Astrocyte (in vitro differentiated cells and primary cell): ENCODE results near the gene EGFLAM. TPM values are rescaled to one million over a fixed set of nuclear protein-coding genes. Genes with fewer than 3 reads are reported as not detected.

ENCODE experiments used
- DNase-seq: peaks from one replicate; pipeline ENCODE4 v3.0.0-alpha.2; 2010; ENCODE audit warnings: low read depth
- FAIRE-seq: peaks from 2 replicates; lab custom pipeline; 2011; peaks lifted over from hg19 to GRCh38; lab: Jason Lieb, UNC
- H2AFZ ChIP-seq: 2 replicates; pipeline ENCODE4 v1.6.0; 2012; ENCODE audit warnings: low read depth, low read length, inconsistent platforms
- H3K27ac ChIP-seq: 2 replicates; pipeline ENCODE4 v1.5.1; 2011; ENCODE audit warnings: low read depth, low read length, inconsistent platforms
- H3K27me3 ChIP-seq: 2 replicates; pipeline ENCODE4 v1.6.0; 2011; ENCODE audit warnings: low read length, inconsistent platforms; ENCODE audit not compliant: insufficient read depth
- H3K36me3 ChIP-seq: 2 replicates; pipeline ENCODE4 v1.5.1; 2011; ENCODE audit warnings: low read length, inconsistent platforms; ENCODE audit not compliant: insufficient read depth
- H3K4me1 ChIP-seq: 2 replicates; pipeline ENCODE4 v1.5.1; 2011; ENCODE audit warnings: low read length, inconsistent platforms; ENCODE audit not compliant: insufficient read depth
- H3K4me2 ChIP-seq: 2 replicates; pipeline ENCODE4 v1.6.0; 2012; ENCODE audit warnings: low read length, inconsistent platforms
- H3K4me3 ChIP-seq: 2 replicates; pipeline ENCODE4 v1.5.1; 2011; ENCODE audit warnings: low read depth, mild to moderate bottlenecking, low read length, inconsistent platforms; ENCODE audit not compliant: insufficient read depth
- H3K79me2 ChIP-seq: 2 replicates; pipeline ENCODE4 v1.6.0; 2012; ENCODE audit warnings: mild to moderate bottlenecking, low read length, inconsistent platforms; ENCODE audit not compliant: insufficient read depth
- H3K9ac ChIP-seq: 2 replicates; pipeline ENCODE4 v1.6.0; 2012; ENCODE audit warnings: mild to moderate bottlenecking, low read length, inconsistent platforms
- H3K9me3 ChIP-seq: 2 replicates; pipeline ENCODE4 v1.5.1; 2012; ENCODE audit warnings: low read depth, mild to moderate bottlenecking, low read length, inconsistent platforms; ENCODE audit not compliant: insufficient read depth
- H4K20me1 ChIP-seq: 2 replicates; pipeline ENCODE4 v1.6.0; 2012; ENCODE audit warnings: low read length, inconsistent platforms; ENCODE audit not compliant: insufficient read depth
- H3K27ac Mint-ChIP-seq: one replicate; pipeline ENCODE4 v1.8.0; 2021; ENCODE audit warnings: mild to moderate bottlenecking, mixed read lengths; ENCODE audit not compliant: unreplicated experiment
- H3K27me3 Mint-ChIP-seq: one replicate; pipeline ENCODE4 v1.8.0; 2021; ENCODE audit warnings: low read depth, mixed read lengths; ENCODE audit not compliant: unreplicated experiment
- H3K36me3 Mint-ChIP-seq: one replicate; pipeline ENCODE4 v1.8.0; 2021; ENCODE audit warnings: low read depth, mixed read lengths; ENCODE audit not compliant: unreplicated experiment
- H3K4me1 Mint-ChIP-seq: one replicate; pipeline ENCODE4 v1.8.0; 2021; ENCODE audit warnings: low read depth, mixed read lengths; ENCODE audit not compliant: unreplicated experiment
- H3K4me3 Mint-ChIP-seq: one replicate; pipeline ENCODE4 v1.8.0; 2021; ENCODE audit warnings: mild to moderate bottlenecking, moderate library complexity, mixed read lengths; ENCODE audit not compliant: unreplicated experiment
- H3K9me3 Mint-ChIP-seq: one replicate; pipeline ENCODE4 v1.8.0; 2021; ENCODE audit warnings: mild to moderate bottlenecking, mixed read lengths; ENCODE audit not compliant: unreplicated experiment
- EZH2 ChIP-seq: IDR thresholded peaks from 2 replicates; pipeline ENCODE4 v1.6.1; 2012; ENCODE audit warnings: mild to moderate bottlenecking, low read length, inconsistent platforms; ENCODE audit not compliant: insufficient read depth
- total RNA-seq: library from RNA; stranded (reverse); gene quantifications from 2 replicates; pipeline ENCODE4 v1.2.1, GENCODE V29; 2021
- TF ChIP-seq, protein P1 (sequence below): IDR thresholded peaks from 2 replicates; pipeline ENCODE4 v1.5.1; 2011; ENCODE audit warnings: low read depth, mild to moderate bottlenecking, inconsistent platforms, low read length, moderate library complexity; ENCODE audit not compliant: insufficient read depth

Gene EGFLAM
- total RNA-seq, 1 donor from 2014 or later: 1.0 TPM

DNA sequence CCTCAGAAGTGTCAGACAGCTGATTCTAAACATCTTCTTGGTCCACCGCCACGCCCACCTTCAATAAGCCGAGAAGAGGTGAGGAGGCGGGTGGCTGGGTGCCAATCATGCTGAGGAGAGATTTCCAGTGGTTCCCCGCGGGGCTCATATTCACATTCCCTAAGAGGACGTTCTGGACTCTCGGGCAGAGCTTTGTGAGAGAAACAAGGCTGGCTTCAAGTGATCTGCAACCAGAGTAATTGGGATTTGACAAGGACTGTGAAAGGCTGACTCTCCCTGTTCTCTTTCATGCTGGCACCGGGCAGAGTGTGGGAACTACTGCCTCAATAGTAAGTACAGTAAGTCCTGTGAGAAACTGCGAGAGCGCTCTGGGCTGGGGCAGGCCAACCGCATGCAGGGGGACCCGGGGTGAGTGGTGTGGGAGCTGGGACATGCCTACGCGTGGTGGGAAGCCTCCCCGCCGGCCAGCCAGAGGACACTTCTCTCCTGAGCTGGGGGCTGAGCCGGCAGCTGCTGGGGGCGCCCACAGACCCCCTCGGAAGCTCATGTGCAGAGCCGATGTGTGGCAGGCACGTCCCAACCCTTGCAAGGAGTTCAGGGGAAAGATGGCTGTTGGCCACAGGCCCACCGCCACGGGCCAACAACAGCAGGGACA is 187.1 kb downstream of the EGFLAM start:
- Histone ChIP-seq H3K27ac (peak overlapping the region; percentile 16), H3K9me3 (no peaks in the 10 kb centered on the region), H3K4me1 (no peaks in the 10 kb centered on the region), H3K27me3 (peaks cover 2% of the 10 kb centered on the region), H3K4me3 (peak overlapping the region; percentile 43), H3K4me2 (peak overlapping the region; percentile 71), H3K9ac (peak overlapping the region; percentile 60), H4K20me1 (no peaks in the 10 kb centered on the region), H3K79me2 (no peaks in the 10 kb centered on the region), H2AFZ (peak overlapping the region; percentile 71), H3K36me3 (no peaks in the 10 kb centered on the region)
- Mint-ChIP-seq H3K27ac (no peak overlapping the region), H3K36me3 (no peaks in the 10 kb centered on the region), H3K4me3 (no peak overlapping the region), H3K27me3 (peaks cover 18% of the 10 kb centered on the region), H3K4me1 (peaks cover 15% of the 10 kb centered on the region), H3K9me3 (peaks cover 2% of the 10 kb centered on the region)
- DNase-seq (no peak), FAIRE-seq (no peak)
- no peak for TF ChIP-seq EZH2
- TF ChIP-seq, protein P1, sequence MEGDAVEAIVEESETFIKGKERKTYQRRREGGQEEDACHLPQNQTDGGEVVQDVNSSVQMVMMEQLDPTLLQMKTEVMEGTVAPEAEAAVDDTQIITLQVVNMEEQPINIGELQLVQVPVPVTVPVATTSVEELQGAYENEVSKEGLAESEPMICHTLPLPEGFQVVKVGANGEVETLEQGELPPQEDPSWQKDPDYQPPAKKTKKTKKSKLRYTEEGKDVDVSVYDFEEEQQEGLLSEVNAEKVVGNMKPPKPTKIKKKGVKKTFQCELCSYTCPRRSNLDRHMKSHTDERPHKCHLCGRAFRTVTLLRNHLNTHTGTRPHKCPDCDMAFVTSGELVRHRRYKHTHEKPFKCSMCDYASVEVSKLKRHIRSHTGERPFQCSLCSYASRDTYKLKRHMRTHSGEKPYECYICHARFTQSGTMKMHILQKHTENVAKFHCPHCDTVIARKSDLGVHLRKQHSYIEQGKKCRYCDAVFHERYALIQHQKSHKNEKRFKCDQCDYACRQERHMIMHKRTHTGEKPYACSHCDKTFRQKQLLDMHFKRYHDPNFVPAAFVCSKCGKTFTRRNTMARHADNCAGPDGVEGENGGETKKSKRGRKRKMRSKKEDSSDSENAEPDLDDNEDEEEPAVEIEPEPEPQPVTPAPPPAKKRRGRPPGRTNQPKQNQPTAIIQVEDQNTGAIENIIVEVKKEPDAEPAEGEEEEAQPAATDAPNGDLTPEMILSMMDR: no peak

DNA sequence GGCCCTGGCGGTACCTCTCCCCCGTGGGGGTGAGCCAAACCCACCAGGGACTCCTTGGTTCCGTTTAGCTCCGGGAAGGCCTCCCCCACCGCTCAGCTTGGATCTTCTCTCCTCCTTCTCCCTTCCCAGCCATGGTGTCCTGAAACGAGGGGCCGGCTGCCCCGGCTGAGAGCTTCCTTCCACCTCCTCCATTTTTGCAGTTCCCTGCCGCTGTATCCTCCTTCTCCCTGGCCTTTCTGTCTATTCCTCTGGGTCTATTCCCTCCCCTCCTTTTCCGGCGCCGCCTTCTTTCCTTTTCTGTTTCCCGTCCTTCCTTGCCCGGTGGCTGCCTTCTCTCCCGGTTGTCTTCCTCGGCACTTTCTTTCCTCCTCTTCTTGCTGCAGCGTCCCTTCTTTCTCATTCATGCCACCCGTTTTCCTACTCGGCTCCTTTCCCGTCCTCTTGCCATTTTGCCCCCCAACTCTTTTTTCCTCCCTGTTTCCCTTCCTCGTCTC is 187.7 kb downstream of the EGFLAM start:
- H3K4me3 ChIP-seq: peak overlapping the region; percentile 43
- no peaks in the 10 kb centered on the region for H3K79me2 ChIP-seq
- H3K27ac ChIP-seq: peak overlapping the region; percentile 16
- Mint-ChIP-seq H3K27ac (no peak overlapping the region), H3K27me3 (peaks cover 20% of the 10 kb centered on the region), H3K4me1 (peaks cover 15% of the 10 kb centered on the region), H3K4me3 (no peak overlapping the region), H3K9me3 (peaks cover 2% of the 10 kb centered on the region), H3K36me3 (no peaks in the 10 kb centered on the region)
- peak overlapping the region; percentile 43 for H2AFZ ChIP-seq
- H4K20me1 ChIP-seq: no peaks in the 10 kb centered on the region
- FAIRE-seq (no peak), DNase-seq (no peak)
- H3K4me2 ChIP-seq: peak overlapping the region; percentile 71
- H3K27me3 ChIP-seq: no peaks in the 10 kb centered on the region
- H3K9me3 ChIP-seq: no peaks in the 10 kb centered on the region
- H3K36me3 ChIP-seq: no peaks in the 10 kb centered on the region
- peak overlapping the region; percentile 60 for H3K9ac ChIP-seq
- H3K4me1 ChIP-seq: no peaks in the 10 kb centered on the region
- TF ChIP-seq EZH2: no peak
- TF ChIP-seq, protein P1: no peak

DNA sequence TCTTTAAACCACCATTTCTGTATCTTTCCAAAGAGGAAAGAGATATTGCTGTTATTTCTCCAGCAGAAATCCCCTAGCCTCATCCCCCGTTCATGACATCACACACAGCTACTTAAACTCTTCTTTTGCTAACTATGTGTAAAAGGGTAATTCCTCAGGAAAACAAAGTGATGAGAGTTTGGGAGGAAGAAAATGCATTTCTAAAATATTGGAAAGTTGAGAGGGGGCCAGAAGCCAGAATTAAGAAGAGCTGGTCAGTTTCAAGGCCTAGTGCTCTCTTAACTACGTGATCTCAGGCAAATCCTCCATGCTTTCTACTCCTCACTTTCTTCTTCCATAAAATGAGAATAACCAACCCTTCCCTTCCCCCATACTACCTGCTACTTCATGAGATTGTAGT is 188.7 kb downstream of the EGFLAM start:
- H3K4me1 ChIP-seq: no peaks in the 10 kb centered on the region
- no peaks in the 10 kb centered on the region for H3K36me3 ChIP-seq
- H3K36me3 Mint-ChIP-seq: no peaks in the 10 kb centered on the region
- H3K4me2 ChIP-seq: no peak overlapping the region
- H3K4me3 ChIP-seq: no peak overlapping the region
- H3K27me3 Mint-ChIP-seq: peaks cover 19% of the 10 kb centered on the region
- no peak overlapping the region for H3K27ac Mint-ChIP-seq
- H3K4me1 Mint-ChIP-seq: peaks cover 12% of the 10 kb centered on the region
- DNase-seq: no peak
- no peak overlapping the region for H2AFZ ChIP-seq
- no peak overlapping the region for H3K27ac ChIP-seq
- no peak for FAIRE-seq
- no peak overlapping the region for H3K4me3 Mint-ChIP-seq
- no peaks in the 10 kb centered on the region for H3K27me3 ChIP-seq
- H3K79me2 ChIP-seq: no peaks in the 10 kb centered on the region
- no peaks in the 10 kb centered on the region for H3K9me3 ChIP-seq
- H3K9me3 Mint-ChIP-seq: peaks cover 2% of the 10 kb centered on the region
- no peak overlapping the region for H3K9ac ChIP-seq
- TF ChIP-seq, protein P1: no peak
- TF ChIP-seq EZH2: no peak
- H4K20me1 ChIP-seq: no peaks in the 10 kb centered on the region
